Psoas muscle (tissue), 8 donors: ENCODE results near the gene HLTF. TPM values are rescaled to one million over a fixed set of nuclear protein-coding genes. Genes with fewer than 3 reads are reported as not detected.

Source experiments
- ATAC-seq, 4 donors: fragments of 200-7000 bp; cut with Tn5 transposase; one replicate each; pipeline ENCODE4 v1.9.1; 2020; ENCODE audit warnings: moderate library complexity in 3 of 4, mild to moderate bottlenecking in 2 of 4
- DNase-seq, 2 donors: peaks; one replicate each; pipeline ENCODE4 v3.0.0-alpha.2; 2020
- H3K27ac ChIP-seq: fragments of 200-600 bp; one replicate; pipeline ENCODE4 v1.8.0; 2022
- H3K27me3 ChIP-seq, 3 donors: fragments of 200-600 bp in 1 of 3; one replicate each; pipeline versions ENCODE4 v1.6.1 to v1.8.0; 2013 to 2022; ENCODE audit warnings: low read length in 2 of 3, mild to moderate bottlenecking in 2 of 3, moderate library complexity in 1 of 3; ENCODE audit not compliant: insufficient read depth in 3 of 3
- H3K36me3 ChIP-seq, 2 donors: fragments of 200-600 bp in 1 of 2; one replicate each; pipeline versions ENCODE4 v1.6.1 to v1.8.0; 2013 to 2022; ENCODE audit warnings: low read depth in 1 of 2, mild to moderate bottlenecking in 1 of 2, moderate library complexity in 1 of 2; ENCODE audit not compliant: insufficient read depth in 1 of 2
- H3K4me1 ChIP-seq: fragments of 200-600 bp; one replicate; pipeline ENCODE4 v1.8.0; 2022
- H3K4me3 ChIP-seq: fragments of 200-600 bp; one replicate; pipeline ENCODE4 v1.8.0; 2022; ENCODE audit warnings: mild to moderate bottlenecking
- H3K9me3 ChIP-seq: fragments of 200-600 bp; one replicate; pipeline ENCODE4 v1.8.0; 2022
- WGBS, 3 donors: extraction: QIAGEN DNeasy Blood & Tissue Kit; methylation state at CpG; one replicate each; pipeline versions ENCODE4 v1.1.6 to v1.1.7; 2013; 5-methylcytosine and 5-hydroxymethylcytosine counted together
- intact Hi-C, 2 donors: fragments of 100-400 bp; cut with DNase I; formaldehyde crosslinking; loops; one replicate each; pipeline versions ENCODE4 v1.11.0 to v1.14.2; 2022
- polyA plus RNA-seq, 3 donors: library from polyadenylated mRNA; stranded (reverse); fragments of 200-250 nt; gene quantifications; one replicate each; pipeline ENCODE4 v1.2.3, GENCODE V29; 2013
- total RNA-seq, 4 donors: library from RNA; stranded (reverse); fragmentation: NEBNext Ultra II Directional in 2 of 4; extraction: Animal tissue kit (Norgen Biotek cat#: 25700) in 2 of 4; gene quantifications; one replicate each; pipeline versions ENCODE4 v1.2.1 to v1.2.4, GENCODE V29; 2021 to 2023
- TF ChIP-seq, protein P1 (sequence below): fragments of 200-600 bp; IDR thresholded peaks from one replicate; pipeline ENCODE4 v1.8.0; 2022; ENCODE audit warnings: antibody characterized with exemption
- donor health status: healthy with polysubstance abuse.
- donor health status: DM: no; HTN: no; CAD: no; lungs with moderate emphysema.
- donor health status: Bipolar disorder and iron deficiency.
- donor health status: healthy.
- donor health status: DM: yes; HTN: yes; CAD: no.
- donor health status: DM: no; HTN: no; CAD: no.
- donor health status: DM: no; HTN: no; CAD: no.
- donor health status: DM: yes; HTN: yes; CAD: no.

Gene HLTF
- total and polyA plus RNA-seq, 7 donors = 2.8 to 10.1 (median 5.0) TPM

DNA sequence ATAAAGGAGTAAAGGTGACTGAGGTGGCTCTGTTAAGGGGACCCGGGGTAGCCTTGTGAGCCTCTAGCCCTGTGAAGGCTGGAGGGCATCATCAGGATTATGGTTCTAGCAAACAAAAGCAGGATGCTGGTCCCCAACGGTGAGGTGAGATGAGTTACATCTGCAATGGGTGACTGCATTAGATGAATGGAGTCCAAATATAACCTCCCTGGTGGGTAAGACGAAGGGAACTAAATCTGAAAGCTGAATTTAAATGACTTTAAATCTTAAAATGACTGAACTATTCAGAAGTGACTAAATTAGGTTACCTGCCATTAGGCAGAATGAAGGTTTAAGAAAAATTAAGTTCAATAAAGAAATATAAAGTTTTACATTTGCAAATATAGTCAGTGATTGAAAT is 4.6 kb upstream of the HLTF start:
- Histone ChIP-seq H3K27me3 (no peaks in the 10 kb centered on the region), H3K36me3 (no peaks in the 10 kb centered on the region), H3K4me1 (no peaks in the 10 kb centered on the region), H3K9me3 (no peaks in the 10 kb centered on the region), H3K4me3 (no peak overlapping the region), H3K27ac (no peak overlapping the region)
- TF ChIP-seq, protein P1, sequence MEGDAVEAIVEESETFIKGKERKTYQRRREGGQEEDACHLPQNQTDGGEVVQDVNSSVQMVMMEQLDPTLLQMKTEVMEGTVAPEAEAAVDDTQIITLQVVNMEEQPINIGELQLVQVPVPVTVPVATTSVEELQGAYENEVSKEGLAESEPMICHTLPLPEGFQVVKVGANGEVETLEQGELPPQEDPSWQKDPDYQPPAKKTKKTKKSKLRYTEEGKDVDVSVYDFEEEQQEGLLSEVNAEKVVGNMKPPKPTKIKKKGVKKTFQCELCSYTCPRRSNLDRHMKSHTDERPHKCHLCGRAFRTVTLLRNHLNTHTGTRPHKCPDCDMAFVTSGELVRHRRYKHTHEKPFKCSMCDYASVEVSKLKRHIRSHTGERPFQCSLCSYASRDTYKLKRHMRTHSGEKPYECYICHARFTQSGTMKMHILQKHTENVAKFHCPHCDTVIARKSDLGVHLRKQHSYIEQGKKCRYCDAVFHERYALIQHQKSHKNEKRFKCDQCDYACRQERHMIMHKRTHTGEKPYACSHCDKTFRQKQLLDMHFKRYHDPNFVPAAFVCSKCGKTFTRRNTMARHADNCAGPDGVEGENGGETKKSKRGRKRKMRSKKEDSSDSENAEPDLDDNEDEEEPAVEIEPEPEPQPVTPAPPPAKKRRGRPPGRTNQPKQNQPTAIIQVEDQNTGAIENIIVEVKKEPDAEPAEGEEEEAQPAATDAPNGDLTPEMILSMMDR = no peak
- ATAC-seq = no peak
- no peak for DNase-seq
- intact Hi-C loops = no loop called here
- 75 to 80% (median 78%) methylated on average over 3 of the region's 3 CpGs for WGBS, 3 donors

DNA sequence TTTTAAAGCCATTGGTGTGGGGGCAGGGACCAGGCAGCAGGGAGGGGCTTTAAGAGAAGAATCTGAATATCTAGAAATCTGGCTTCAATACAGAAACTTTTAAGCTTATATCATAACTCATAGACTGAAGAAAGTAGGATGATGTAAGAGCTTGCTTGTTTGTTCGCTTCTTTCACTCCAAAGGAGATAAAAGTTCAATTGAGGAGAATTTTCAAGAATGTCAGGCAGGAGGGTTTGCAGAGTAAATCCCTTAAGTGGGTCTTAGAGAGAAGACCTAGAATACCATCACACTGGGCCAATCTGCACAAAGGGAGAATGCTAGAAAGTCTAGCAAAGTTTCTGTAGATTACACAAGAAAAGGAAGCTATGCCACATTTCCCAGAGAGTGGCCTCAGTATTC is 4.1 kb upstream of the HLTF start:
- no peak overlapping the region for H3K27ac ChIP-seq
- ATAC-seq (no peak), DNase-seq (no peak)
- TF ChIP-seq, protein P1 = no peak
- intact Hi-C loops = no loop called here
- no peak overlapping the region for H3K4me3 ChIP-seq
- H3K27me3 ChIP-seq = no peaks in the 10 kb centered on the region
- H3K36me3 ChIP-seq = no peaks in the 10 kb centered on the region
- H3K4me1 ChIP-seq = peaks cover 2% of the 10 kb centered on the region
- no peaks in the 10 kb centered on the region for H3K9me3 ChIP-seq
- 96 to 100% (median 97%) methylated on average over 1 of the region's 1 CpG for WGBS, 3 donors

DNA sequence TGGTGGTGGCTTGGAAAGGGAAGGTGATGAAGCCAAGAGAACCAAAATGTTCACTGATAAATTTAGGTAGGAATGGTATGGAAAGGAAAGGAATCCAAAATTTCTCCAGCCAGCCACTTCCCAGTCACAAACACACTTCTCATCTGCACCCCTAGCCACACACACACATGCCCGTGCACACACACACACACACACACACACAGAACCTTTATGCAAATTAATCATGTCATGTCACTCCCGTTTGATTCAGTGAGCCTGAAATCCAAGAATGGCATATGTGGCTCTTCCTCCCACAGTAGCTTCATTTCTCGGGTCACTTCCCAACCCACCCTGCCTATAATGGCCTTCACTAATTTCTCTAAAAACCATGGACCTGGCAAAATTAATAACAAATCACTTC is 3.1 kb upstream of the HLTF start:
- Histone ChIP-seq H3K36me3 (no peaks in the 10 kb centered on the region), H3K4me1 (peaks cover 7% of the 10 kb centered on the region), H3K4me3 (no peak overlapping the region), H3K27me3 (no peaks in the 10 kb centered on the region), H3K9me3 (no peaks in the 10 kb centered on the region), H3K27ac (no peak overlapping the region)
- intact Hi-C loops = loop anchor here in 1 of 2 donors (10.0 kb wide), 1 partner anchor 115 kb away; no protein-coding TSS in a partner anchor
- TF ChIP-seq, protein P1 = no peak
- DNase-seq (no peak), ATAC-seq (no peak)
- WGBS, 3 donors = 64 to 70% (median 68%) methylated on average over 3 of the region's 3 CpGs

DNA sequence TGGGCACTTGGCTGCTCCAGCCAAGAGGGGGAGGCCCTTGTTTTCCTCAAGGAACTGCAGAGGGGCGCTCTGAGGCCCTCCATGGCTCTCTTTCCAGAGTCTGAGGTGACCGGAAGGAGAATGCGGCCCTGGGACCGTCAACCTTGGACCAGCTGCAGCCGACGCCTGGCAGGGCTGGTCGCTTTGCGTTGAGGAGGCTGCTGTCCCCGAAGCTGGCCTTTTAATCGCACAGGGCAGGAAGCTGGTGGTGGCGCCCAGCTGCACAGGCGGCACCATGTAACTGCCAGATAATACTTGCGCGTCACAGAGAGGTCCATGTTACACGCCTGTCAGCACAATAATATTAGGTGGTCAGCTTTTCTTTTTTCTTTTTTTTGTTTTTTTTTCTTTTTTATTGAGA is 875 bp upstream of the HLTF start:
- ATAC-seq (no peak), DNase-seq (no peak)
- peaks cover 7% of the 10 kb centered on the region for H3K4me1 ChIP-seq
- intact Hi-C loops = loop anchor here in 1 of 2 donors (2.0 to 10.0 kb wide), 2 partner anchors 42 to 112 kb away; partner anchors contain the start of gene HPS3
- H3K36me3 ChIP-seq = peaks cover 0 to 10% of the 10 kb centered on the region in 2 donors
- no peak overlapping the region for H3K4me3 ChIP-seq
- TF ChIP-seq, protein P1 = no peak
- no peaks in the 10 kb centered on the region for H3K27me3 ChIP-seq
- 98 to 99% (median 99%) methylated on average over 15 of the region's 15 CpGs for WGBS, 3 donors
- H3K9me3 ChIP-seq = no peaks in the 10 kb centered on the region
- H3K27ac ChIP-seq = no peak overlapping the region

DNA sequence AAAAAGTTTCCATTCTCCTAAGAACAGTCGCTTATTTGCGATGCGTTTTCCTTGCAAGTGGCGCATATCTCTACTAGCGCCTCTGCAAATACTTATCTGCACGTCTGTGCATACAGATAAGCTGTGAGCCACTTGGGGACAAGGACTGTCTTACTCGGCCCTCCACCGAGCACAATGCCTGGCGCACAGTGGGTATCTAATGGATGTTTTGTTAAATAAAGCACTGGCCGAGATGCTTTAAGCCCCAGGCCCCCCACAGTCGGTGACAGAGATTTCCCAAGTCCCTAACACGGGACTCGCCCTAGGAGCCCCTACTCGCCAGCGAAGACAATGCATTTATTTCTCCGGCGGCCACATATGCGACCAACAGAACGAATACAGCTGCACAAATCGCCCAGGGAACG is 503 bp downstream of the HLTF start:
- H3K9me3 ChIP-seq = no peaks in the 10 kb centered on the region
- ATAC-seq = peak; percentile 35 to 69 (median 43)
- peak overlapping the region; percentile 80 for H3K4me3 ChIP-seq
- peaks cover 7% of the 10 kb centered on the region for H3K4me1 ChIP-seq
- H3K36me3 ChIP-seq = peaks cover 0 to 10% of the 10 kb centered on the region in 2 donors
- TF ChIP-seq, protein P1 = no peak
- no peaks in the 10 kb centered on the region for H3K27me3 ChIP-seq
- peak overlapping the region; percentile 56 for H3K27ac ChIP-seq
- no peak for DNase-seq
- intact Hi-C loops = loop anchor here in 1 of 2 donors (2.0 to 10.0 kb wide), 2 partner anchors 43 to 111 kb away; partner anchors contain the start of gene HPS3
- 0 to 1% (median 0%) methylated on average over 21 of the region's 21 CpGs for WGBS, 3 donors
